Measurements from ENCODE around the gene C1RL.
"Not testable (repeated sequence)": the region's sequence is repeated elsewhere in the genome, so short reads cannot be mapped to it uniquely, and the experiment has no call there.

C1RL gene

DNA sequence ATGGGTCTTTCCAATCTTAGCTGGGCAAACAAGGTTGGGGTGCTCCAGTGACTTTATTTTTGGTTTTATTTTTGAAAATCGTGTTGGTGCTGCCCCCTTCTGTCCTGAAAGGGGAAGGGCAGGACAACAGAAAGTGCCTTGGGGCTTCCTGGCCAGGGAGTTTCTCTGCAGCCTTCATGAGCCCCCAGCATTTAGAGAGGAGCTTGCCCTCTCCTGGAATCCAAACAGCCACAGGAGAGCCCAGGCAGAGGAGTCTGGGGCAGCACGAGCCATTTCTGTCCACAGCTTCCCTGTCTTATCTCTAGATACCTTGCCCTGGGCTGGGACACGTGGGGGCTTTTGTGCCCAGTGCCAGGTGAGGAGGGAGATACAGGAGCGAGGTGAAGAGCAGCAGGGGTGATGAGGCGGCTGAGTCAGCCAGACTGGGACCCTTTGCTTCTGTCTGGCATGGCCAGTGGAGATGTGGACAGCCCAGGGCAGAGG lies 4.4 kb upstream of the C1RL start:
- no peak for DNase-seq

- DNase-seq: no peak
Observed at GRCh38 chr12:7112041-7112440, 3.0 kb upstream of the C1RL start.

DNA sequence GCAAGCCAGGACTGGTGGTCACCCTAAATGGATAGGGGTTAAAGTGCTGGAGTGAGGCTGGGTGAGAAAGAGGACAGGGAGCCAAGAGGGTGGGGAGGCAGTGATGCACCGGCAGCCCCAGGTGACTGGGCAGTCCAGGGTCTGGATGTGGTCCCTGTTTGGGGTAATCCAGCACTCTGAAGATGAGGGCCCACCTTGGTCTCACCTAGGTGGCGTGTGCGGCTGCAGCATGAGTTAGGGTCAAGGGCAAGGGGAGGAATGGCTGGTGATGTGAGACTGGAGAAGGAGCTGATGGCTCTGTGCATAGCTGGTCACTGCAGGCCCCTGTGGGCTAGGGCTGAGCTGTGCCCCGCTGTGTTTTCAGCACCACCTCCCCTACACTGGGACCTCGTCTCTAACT lies 1.6 kb upstream of the C1RL start:
- no peak for DNase-seq

- no peak for DNase-seq
Observed at GRCh38 chr12:7109572-7109920, 532 bp upstream of the C1RL start.

- DNase-seq: peak; percentile 70
Observed at GRCh38 chr12:7108003-7108795, 815 bp downstream of the C1RL start.

DNA sequence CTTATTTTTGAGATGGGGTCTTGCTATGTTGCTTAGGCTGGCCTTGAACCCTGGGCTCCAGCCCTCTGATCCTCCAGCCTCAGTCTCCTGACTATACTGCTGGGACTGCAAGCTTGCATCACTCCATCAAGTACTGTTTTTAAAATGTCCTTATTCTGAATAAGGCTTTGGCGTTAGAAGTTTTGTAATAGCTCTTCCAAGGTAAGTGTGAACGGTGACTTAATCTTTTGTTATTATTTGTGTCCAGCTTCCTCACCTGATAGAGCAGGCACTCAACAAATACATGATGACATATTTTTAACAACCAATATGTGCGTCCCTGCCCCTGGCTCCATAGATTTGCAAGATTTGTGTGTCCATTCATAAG lies 1.4 kb downstream of the C1RL start:
- no peak for DNase-seq

- not testable (repeated sequence) for DNase-seq
Observed at GRCh38 chr12:7107181-7107580, 1.8 kb downstream of the C1RL start.

GRCh38 chr12:7106082-7106481 lies 2.9 kb downstream of the C1RL start:
- no peak for DNase-seq

- no peak for DNase-seq
Observed at GRCh38 chr12:7103837-7104584, 5.0 kb downstream of the C1RL start.

DNA sequence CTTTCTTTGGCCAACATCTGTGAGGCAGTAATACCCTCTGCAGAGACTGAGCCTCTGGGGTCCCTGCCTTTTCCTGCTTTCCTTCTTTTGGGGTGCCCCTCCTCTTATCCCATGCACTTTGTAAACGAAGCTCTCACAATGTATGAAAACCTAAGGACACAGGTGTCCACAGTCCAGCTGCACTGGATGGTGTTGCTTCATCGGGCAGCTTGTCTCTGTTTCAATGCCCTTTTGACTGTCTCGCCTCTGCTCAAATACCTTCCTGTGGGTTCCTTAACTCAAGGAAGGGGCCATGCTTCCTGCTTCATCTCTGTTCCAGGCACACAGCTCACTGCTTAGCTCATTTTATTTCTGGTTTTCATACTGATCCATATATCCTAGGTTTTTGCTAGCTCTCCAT lies 6.4 kb downstream of the C1RL start:
- DNase-seq: no peak

DNA sequence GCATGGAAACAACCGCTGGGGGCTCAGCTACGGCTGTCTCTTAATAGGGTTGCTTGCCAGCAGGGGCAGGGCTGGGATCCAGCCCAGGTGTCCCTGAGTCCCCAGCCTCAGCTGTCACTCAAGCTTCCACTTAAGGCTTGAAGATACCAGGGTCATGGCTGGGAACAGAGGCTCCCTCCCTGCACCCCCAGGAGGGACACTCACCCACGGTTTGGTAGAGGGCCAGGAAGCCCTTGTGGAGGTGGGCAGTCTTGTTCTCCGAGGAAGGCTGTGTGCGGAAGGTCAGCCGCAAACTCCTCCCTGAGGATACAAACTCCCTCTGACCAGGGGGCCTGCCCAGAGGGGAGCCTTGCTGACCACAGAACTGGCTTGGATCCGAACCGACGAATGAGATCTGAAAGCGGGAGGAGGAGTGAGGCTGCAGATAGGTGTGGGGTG lies 7.3 kb downstream of the C1RL start:
- DNase-seq: no peak

DNA sequence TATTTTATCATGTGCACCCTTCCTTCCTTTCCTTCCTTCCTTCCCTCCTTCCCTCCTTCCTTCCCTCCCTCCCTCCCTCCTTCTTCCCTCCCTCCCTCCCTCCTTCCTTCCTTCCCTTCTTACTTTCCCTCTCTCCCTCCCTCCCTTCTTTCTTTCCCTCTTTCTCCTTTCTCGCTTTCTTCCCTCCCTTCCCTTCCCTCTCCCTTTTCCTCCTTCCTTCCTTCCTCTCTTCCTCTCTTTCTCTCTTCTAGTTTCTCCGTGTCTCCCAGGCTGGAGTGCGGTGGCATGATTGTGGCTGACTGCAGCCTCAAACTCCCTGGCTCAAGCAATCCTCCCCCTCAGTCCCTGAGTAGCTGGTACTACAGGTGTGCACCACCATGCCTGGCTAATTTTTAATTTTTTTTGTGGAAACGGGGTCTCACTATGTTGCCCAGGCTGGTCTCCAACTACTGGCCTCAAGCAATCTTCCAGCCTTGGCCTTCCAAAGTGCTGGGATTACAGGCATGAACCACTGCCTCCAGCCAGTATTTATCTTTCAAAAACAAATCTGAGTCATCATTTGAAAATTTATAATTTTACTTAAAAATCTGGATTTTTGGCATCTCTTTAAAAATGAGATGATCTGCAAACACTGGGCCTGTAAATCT lies 7.8 kb downstream of the C1RL start:
- no peak for DNase-seq

GRCh38 chr12:7100239-7100638 lies 8.8 kb downstream of the C1RL start:
- DNase-seq: no peak

GRCh38 chr12:7099290-7099996 lies 9.6 kb downstream of the C1RL start:
- DNase-seq: no peak

- DNase-seq: no peak
Observed at GRCh38 chr12:7096979-7097378, 12.0 kb downstream of the C1RL start.

DNA sequence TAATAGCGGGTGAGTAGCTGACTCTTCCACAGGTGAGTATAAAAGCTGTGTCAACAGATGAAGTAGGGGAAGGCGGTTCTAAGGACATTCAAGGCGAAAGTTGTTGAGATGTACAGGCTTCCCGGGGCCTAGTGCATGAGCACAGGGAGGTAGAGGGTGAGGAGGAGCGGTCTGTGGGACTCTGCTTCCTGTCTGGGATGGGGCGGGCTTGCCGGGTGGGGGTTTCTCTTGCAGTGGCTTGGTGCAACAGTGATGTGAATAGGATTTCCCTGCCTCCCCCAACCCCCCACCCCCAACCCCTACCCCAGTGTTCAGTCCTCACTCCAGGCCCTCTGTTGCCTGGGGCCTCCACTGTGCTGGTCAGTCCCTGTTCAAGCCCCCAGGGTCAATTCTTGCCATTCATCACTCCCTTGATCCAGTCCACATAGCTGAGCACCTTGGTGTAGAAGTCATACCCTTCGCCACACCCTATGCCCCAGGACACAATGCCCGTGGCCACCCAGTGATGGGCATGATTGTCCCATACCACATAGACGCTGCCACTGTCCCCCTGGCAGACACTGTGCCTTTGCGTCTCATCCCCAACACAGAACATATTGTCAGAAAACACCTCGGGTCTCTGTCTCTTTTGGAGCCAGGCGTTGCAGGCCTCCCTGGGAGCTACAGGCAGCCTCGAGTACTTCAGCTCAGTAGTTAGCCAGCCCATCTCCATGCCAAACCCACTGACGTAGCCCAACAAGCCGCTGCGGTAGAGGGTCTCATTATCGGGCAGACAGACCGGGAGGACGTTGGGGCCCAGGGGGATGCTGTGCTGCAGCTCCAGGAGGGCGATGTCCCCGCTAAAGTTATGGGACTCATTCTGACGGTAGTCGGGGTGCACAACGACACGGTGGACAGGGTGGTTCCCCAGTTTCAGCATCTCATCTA lies 12.7 kb downstream of the C1RL start:
- no peak for DNase-seq

- no peak for DNase-seq
Observed at GRCh38 chr12:7093892-7094291, 15.1 kb downstream of the C1RL start.

GRCh38 chr12:7093486-7093885 lies 15.5 kb downstream of the C1RL start:
- no peak for DNase-seq

- no peak for DNase-seq
Observed at GRCh38 chr12:7092986-7093460, 16.0 kb downstream of the C1RL start.

- DNase-seq: peak; percentile 28
Observed at GRCh38 chr12:7092229-7092985, 16.6 kb downstream of the C1RL start, which contains the start of gene C1R. Gene C1R, minus strand, starts transcription at chr12:7092445. Its CDS starts 57 bp downstream, at chr12:7092388.

GRCh38 chr12:7091660-7092228 lies 17.3 kb downstream of the C1RL start:
- no peak for DNase-seq

All from NCI-H774 (cell line).